Fibroblast of lung (primary cell): ENCODE measurements around the gene RNF145.

Source experiments
- EZH2 ChIP-seq: IDR thresholded peaks from 2 replicates; pipeline ENCODE4 v1.5.1; 2012; ENCODE audit warnings: low read length, control low read depth, mild to moderate bottlenecking; ENCODE audit errors: missing control alignments
- TF ChIP-seq, protein P1 (sequence below), 2 donors: IDR thresholded peaks in 1 of 2; conservative IDR thresholded peaks in 1 of 2; 1 replicate in 1 of 2; 2 replicates in 1 of 2; pipeline ENCODE4 v1.5.1; 2011 to 2012; ENCODE audit warnings: low read length in 2 of 2, control low read depth in 1 of 2, inconsistent platforms in 1 of 2, low read depth in 1 of 2, mild to moderate bottlenecking in 1 of 2

GRCh38 chr5:159257629-159258283, 48.4 kb upstream of the RNF145 start:
- TF ChIP-seq, protein P1, sequence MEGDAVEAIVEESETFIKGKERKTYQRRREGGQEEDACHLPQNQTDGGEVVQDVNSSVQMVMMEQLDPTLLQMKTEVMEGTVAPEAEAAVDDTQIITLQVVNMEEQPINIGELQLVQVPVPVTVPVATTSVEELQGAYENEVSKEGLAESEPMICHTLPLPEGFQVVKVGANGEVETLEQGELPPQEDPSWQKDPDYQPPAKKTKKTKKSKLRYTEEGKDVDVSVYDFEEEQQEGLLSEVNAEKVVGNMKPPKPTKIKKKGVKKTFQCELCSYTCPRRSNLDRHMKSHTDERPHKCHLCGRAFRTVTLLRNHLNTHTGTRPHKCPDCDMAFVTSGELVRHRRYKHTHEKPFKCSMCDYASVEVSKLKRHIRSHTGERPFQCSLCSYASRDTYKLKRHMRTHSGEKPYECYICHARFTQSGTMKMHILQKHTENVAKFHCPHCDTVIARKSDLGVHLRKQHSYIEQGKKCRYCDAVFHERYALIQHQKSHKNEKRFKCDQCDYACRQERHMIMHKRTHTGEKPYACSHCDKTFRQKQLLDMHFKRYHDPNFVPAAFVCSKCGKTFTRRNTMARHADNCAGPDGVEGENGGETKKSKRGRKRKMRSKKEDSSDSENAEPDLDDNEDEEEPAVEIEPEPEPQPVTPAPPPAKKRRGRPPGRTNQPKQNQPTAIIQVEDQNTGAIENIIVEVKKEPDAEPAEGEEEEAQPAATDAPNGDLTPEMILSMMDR (conservative IDR thresholded peaks at IDR 0.05 in 1 of 2, IDR thresholded peaks at IDR 0.05 in 1 of 2; ENCODE audit: low read depth in 1 of 2, low read length in 2 of 2), result no peak
- no peak for TF ChIP-seq EZH2
